OCI-LY7 (cell line): ENCODE results near the gene SMYD3. TPM values are rescaled to one million over a fixed set of nuclear protein-coding genes. Genes with fewer than 3 reads are reported as not detected.
"Not testable (repeated sequence)": the region's sequence is repeated elsewhere in the genome, so short reads cannot be mapped to it uniquely, and the experiment has no call there.

Experiments
- BruUV-seq: library from RNA; stranded (reverse); fragments of 400-500 nt; replicated peaks from 2 replicates; lab custom pipeline; 2021; lab: Mats Ljungman, UMichigan
- CTCF ChIA-PET: fragments of 300-600 bp; sonication (Branson Sonifier 250); formaldehyde crosslinking; loops from one replicate; lab custom pipeline; 2022; ENCODE audit warnings: antibody characterized with exemption; ENCODE audit not compliant: unreplicated experiment; lab: Charles Lee
- POLR2A ChIA-PET: fragments of 300-600 bp; sonication (Branson Sonifier 250); formaldehyde crosslinking; loops from one replicate; lab custom pipeline; 2022; ENCODE audit warnings: antibody characterized with exemption; lab: Charles Lee
- DNase-seq: peaks from one replicate; pipeline ENCODE4 v3.0.0-alpha.2; 2015; ENCODE audit warnings: low spot score
- H2AFZ ChIP-seq: fragments of 200-600 bp; sonication (generic), shearing (Covaris generic); 2 replicates; pipeline ENCODE4 v1.6.1; 2014; ENCODE audit warnings: mild to moderate bottlenecking, antibody characterized with exemption, low read length, moderate library complexity
- H3K27ac ChIP-seq: fragments of 200-600 bp; sonication (generic); 2 replicates; pipeline ENCODE4 v1.5.1; 2014; ENCODE audit warnings: mixed run types, low read depth, mild to moderate bottlenecking, moderate library complexity, low read length, inconsistent platforms; ENCODE audit not compliant: poor library complexity, severe bottlenecking
- H3K36me3 ChIP-seq: fragments of 200-600 bp; sonication (generic); 2 replicates; pipeline ENCODE4 v1.6.1; 2014; ENCODE audit warnings: mild to moderate bottlenecking, antibody characterized with exemption, low read length, moderate library complexity, mixed read lengths; ENCODE audit not compliant: insufficient read depth
- H3K4me1 ChIP-seq: fragments of 200-600 bp; sonication (generic); 2 replicates; pipeline ENCODE4 v1.5.1; 2014; ENCODE audit warnings: mild to moderate bottlenecking, low read length; ENCODE audit not compliant: insufficient read depth, poor library complexity, severe bottlenecking
- H3K4me2 ChIP-seq: fragments of 200-600 bp; sonication (generic); 2 replicates; pipeline ENCODE4 v1.6.1; 2014; ENCODE audit warnings: mild to moderate bottlenecking, low read length
- H3K4me3 ChIP-seq: fragments of 200-600 bp; sonication (generic); 2 replicates; pipeline ENCODE4 v1.5.1; 2014; ENCODE audit warnings: mild to moderate bottlenecking, low read depth, low read length; ENCODE audit not compliant: poor library complexity, severe bottlenecking
- H3K79me2 ChIP-seq: fragments of 200-600 bp; sonication (generic); 2 replicates; pipeline ENCODE4 v1.6.1; 2016; ENCODE audit warnings: low read depth, mild to moderate bottlenecking, low read length, moderate library complexity, mixed read lengths; ENCODE audit not compliant: insufficient read depth
- H3K9me2 ChIP-seq: fragments of 200-600 bp; sonication (generic); 2 replicates; pipeline ENCODE4 v1.6.1; 2016; ENCODE audit warnings: mild to moderate bottlenecking, low read length, mixed read lengths; ENCODE audit not compliant: insufficient read depth
- H3K9me3 ChIP-seq: fragments of 200-600 bp; sonication (generic); 2 replicates; pipeline ENCODE4 v1.6.1; 2014; ENCODE audit warnings: mild to moderate bottlenecking, mixed run types, low read length, mixed read lengths
- H4K20me1 ChIP-seq: fragments of 200-600 bp; sonication (generic); 2 replicates; pipeline ENCODE4 v1.6.1; 2014; ENCODE audit warnings: mild to moderate bottlenecking, antibody characterized with exemption, low read length, moderate library complexity, mixed read lengths; ENCODE audit not compliant: insufficient read depth
- EZH2phosphoT487 ChIP-seq: fragments of 200-600 bp; sonication (generic); IDR thresholded peaks from 2 replicates; pipeline ENCODE4 v1.6.1; 2018; ENCODE audit warnings: low read depth, borderline replicate concordance, mild to moderate bottlenecking, mixed run types, antibody characterized with exemption, low read length, moderate library complexity, mixed read lengths
- intact Hi-C: fragments of 100-400 bp; cut with micrococcal nuclease; formaldehyde crosslinking; loops from one replicate; pipeline ENCODE4 v1.10.0; 2022; ENCODE audit not compliant: unreplicated experiment
- total RNA-seq, 2 experiments: library from RNA; depleted of rRNA in 1 of 2; stranded (reverse); fragments of >200 nt in 1 of 2; shearing (Covaris generic) in 1 of 2; gene quantifications; 2 replicates each; pipeline ENCODE4 v1.2.3, GENCODE V29; 2014 to 2022
- TF ChIP-seq, protein P1 (sequence below): fragments of 200-600 bp; sonication (generic); conservative IDR thresholded peaks from 2 replicates; pipeline ENCODE4 v1.5.1; 2014; ENCODE audit warnings: mild to moderate bottlenecking, antibody characterized with exemption, low read length, moderate library complexity, mixed read lengths

SMYD3 gene
- total RNA-seq, 2 experiments from 2014 or later, result 28.9 to 34.5 TPM

DNA sequence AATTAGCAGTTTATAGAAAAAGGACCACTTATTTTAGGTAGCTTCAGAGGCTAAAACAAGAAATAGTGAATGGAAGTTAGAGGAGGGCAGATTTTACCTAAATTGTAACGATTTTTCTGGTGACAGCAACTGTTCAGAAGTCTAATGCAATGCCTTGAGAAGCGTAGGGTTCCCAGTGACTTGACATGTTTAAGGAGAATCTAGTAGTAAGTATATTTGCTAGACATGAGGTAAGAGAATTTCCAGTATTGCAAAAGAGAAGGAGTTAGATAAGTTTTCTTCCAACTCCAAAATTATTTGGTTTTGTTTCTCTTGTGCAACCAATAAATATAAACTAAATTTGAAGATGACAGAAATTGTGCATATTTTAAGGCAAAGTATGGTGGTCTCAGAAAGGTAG lies 140.0 kb downstream of the SMYD3 start:
- POLR2A ChIA-PET, result interaction anchor here (0.6 to 0.7 kb wide), 2 partner anchors 27 to 1670 kb away, joined by 3 read pairs; no protein-coding TSS in a partner anchor
- H3K4me1 ChIP-seq, result no peaks in the 10 kb centered on the region
- TF ChIP-seq, protein P1, sequence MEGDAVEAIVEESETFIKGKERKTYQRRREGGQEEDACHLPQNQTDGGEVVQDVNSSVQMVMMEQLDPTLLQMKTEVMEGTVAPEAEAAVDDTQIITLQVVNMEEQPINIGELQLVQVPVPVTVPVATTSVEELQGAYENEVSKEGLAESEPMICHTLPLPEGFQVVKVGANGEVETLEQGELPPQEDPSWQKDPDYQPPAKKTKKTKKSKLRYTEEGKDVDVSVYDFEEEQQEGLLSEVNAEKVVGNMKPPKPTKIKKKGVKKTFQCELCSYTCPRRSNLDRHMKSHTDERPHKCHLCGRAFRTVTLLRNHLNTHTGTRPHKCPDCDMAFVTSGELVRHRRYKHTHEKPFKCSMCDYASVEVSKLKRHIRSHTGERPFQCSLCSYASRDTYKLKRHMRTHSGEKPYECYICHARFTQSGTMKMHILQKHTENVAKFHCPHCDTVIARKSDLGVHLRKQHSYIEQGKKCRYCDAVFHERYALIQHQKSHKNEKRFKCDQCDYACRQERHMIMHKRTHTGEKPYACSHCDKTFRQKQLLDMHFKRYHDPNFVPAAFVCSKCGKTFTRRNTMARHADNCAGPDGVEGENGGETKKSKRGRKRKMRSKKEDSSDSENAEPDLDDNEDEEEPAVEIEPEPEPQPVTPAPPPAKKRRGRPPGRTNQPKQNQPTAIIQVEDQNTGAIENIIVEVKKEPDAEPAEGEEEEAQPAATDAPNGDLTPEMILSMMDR, result no peak
- no peak for TF ChIP-seq EZH2phosphoT487
- no peak for DNase-seq
- H3K4me3 ChIP-seq, result no peak overlapping the region
- intact Hi-C loops, result no loop called here
- no peak overlapping the region for H3K27ac ChIP-seq
- H3K9me2 ChIP-seq, result no peaks in the 10 kb centered on the region
- no peaks in the 10 kb centered on the region for H3K9me3 ChIP-seq
- no peak overlapping the region for H2AFZ ChIP-seq
- H3K36me3 ChIP-seq, result no peaks in the 10 kb centered on the region
- BruUV-seq, result no TSS peak
- CTCF ChIA-PET, result no interaction called here
- H4K20me1 ChIP-seq, result no peaks in the 10 kb centered on the region
- no peak overlapping the region for H3K4me2 ChIP-seq
- no peaks in the 10 kb centered on the region for H3K79me2 ChIP-seq

DNA sequence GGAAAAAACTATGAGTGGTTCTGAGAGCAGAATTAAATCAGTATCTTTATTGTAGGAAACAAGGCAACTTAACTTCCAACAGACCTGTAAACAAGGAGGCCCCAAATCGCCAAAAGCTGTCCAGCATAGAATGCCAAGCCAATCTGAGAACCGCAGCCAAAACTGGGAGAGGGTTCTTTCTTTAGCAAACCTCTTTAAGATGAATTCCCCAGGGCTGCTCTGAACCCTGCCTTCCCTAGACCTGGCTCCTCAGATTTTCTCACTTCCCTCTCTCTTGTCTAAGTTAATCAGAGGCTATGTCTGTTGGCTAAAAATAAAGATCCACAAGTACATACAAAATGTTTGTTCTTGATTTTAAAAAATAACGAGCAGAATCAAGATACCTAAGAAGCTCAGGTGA lies 141.4 kb downstream of the SMYD3 start:
- POLR2A ChIA-PET, result interaction anchor here (0.6 to 0.7 kb wide), 2 partner anchors 84 to 1371 kb away, joined by 3 read pairs; no protein-coding TSS in a partner anchor
- BruUV-seq, result no TSS peak
- TF ChIP-seq, protein P1, result no peak
- no peak for TF ChIP-seq EZH2phosphoT487
- Histone ChIP-seq H3K4me1 (no peaks in the 10 kb centered on the region), H3K4me3 (no peak overlapping the region), H3K9me3 (no peaks in the 10 kb centered on the region), H3K36me3 (no peaks in the 10 kb centered on the region), H3K79me2 (no peaks in the 10 kb centered on the region), H3K27ac (no peak overlapping the region), H2AFZ (no peak overlapping the region), H4K20me1 (no peaks in the 10 kb centered on the region), H3K9me2 (no peaks in the 10 kb centered on the region), H3K4me2 (no peak overlapping the region)
- DNase-seq, result no peak
- intact Hi-C loops, result no loop called here
- CTCF ChIA-PET, result no interaction called here

DNA sequence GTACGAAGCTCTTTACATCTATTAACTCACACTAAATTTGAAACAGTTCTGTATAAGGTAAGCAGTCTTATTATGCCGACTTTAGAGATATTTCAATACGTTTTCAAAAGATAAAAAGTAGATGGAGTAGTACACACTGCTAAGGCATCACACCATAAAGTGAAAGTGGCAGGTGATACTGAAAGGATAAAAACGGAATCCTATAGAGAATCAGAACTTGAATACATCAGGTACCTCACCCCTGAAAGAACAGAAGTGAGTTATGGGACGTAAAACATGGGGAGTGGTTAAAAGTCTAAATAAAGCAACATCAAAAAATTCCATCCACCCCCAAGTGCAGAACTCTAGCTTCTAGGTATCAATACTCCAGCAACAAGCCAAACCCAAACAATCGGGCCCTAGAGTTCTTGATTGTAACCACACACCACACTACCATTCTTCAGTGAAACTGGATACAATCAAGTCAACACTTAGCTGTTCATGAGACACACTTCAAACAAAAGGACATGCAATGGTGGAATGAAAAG lies 142.6 kb downstream of the SMYD3 start:
- DNase-seq, result no peak
- intact Hi-C loops, result no loop called here
- no peaks in the 10 kb centered on the region for H3K9me2 ChIP-seq
- H3K4me3 ChIP-seq, result no peak overlapping the region
- H3K9me3 ChIP-seq, result no peaks in the 10 kb centered on the region
- H3K36me3 ChIP-seq, result no peaks in the 10 kb centered on the region
- H3K4me2 ChIP-seq, result no peak overlapping the region
- BruUV-seq, result no TSS peak
- H3K79me2 ChIP-seq, result no peaks in the 10 kb centered on the region
- TF ChIP-seq, protein P1, result no peak
- TF ChIP-seq EZH2phosphoT487, result no peak
- H3K27ac ChIP-seq, result no peak overlapping the region
- ChIA-PET CTCF (no interaction called here), POLR2A (interaction anchor here (0.7 to 1.0 kb wide), 4 partner anchors 11 to 76 kb away, joined by 3 read pairs; no protein-coding TSS in a partner anchor)
- no peaks in the 10 kb centered on the region for H3K4me1 ChIP-seq
- no peaks in the 10 kb centered on the region for H4K20me1 ChIP-seq
- no peak overlapping the region for H2AFZ ChIP-seq

DNA sequence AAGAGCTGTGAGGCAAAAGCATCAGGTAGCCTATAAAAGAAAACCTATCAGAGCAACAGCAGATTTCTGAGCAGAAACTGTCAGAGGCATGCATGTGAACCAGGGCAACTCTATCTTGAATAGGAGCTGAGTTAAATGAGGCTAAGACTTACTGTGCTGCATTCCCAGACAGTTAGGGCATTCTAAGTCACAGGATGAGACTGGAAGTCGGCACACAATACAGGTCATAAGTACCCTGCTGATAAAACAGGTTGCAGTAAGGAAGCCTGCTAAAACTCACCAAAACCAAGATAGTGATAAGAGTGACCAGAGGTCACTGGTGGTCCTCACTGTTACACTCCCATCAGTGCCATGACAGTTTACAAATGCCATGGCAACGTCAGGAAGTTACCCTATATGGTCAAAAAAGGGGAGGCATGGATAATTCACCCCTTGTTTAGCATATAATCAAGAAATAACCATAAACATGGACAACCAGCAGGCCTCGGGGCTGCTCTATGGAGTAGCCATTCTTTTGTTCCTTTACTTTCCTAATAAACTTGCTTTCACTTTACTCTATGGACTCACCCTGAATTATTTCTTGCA lies 150.0 kb downstream of the SMYD3 start:
- H3K27ac ChIP-seq, DNase-seq, H3K4me2 ChIP-seq, BruUV-seq, intact Hi-C loops, H3K36me3 ChIP-seq, H3K4me3 ChIP-seq, H3K9me2 ChIP-seq, CTCF ChIA-PET, H2AFZ ChIP-seq, H3K9me3 ChIP-seq, H3K4me1 ChIP-seq, H4K20me1 ChIP-seq, H3K79me2 ChIP-seq: not testable (repeated sequence)
- POLR2A ChIA-PET, result interaction anchor here (0.7 to 1.2 kb wide), 2 partner anchors 19 to 36 kb away, joined by 3 to 4 read pairs; no protein-coding TSS in a partner anchor
